ENCODE data around the gene CSNK1A1L. TPM values are rescaled to one million over a fixed set of nuclear protein-coding genes. Genes with fewer than 3 reads are reported as not detected.

Gene CSNK1A1L
- total and polyA plus RNA-seq, 2 of the 13 experiments (the other 11 are each of a cell fraction or from before 2014, with no cell fraction given): not detected

DNA sequence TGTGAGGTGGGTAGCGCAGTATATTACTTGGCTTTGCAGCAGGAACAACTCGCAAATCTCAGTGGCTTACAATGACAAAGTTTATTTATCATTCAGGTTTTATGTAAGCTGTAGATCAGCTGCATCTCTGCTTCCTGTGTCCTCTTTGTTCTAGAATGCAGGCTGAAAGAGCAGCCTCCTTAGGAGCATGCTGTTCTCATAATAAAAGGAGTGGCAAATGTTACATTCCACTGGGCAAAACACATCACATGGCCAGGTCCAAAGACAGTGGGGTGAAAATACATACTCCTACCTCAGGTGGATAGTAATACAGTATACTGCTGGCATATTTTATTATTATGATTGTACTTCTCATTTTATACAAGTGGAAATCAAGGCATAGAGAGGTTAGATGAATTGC is 1.2 kb upstream of the CSNK1A1L start:
- no peak overlapping the region for H3K4me3 ChIP-seq (replicated peaks in 1 of 3; ENCODE audit: insufficient read depth in 1 of 3, low read depth in 2 of 3, low read length in 3 of 3)
- CTCF ChIA-PET (ENCODE audit: low intra/inter-chr PET ratio, low total read pairs): no interaction called here
- no peak overlapping the region for H3K9ac ChIP-seq (ENCODE audit: insufficient read depth, low read depth, low read length)
- H3K4me1 ChIP-seq (ENCODE audit: insufficient read depth, low read length): no peaks in the 10 kb centered on the region
- no peak overlapping the region for H3K4me2 ChIP-seq (ENCODE audit: low read depth, low read length)
- intact Hi-C loops (cut with micrococcal nuclease; ENCODE audit: unreplicated experiment): no loop called here
- H3K36me3 ChIP-seq (replicated peaks in 1 of 2; ENCODE audit: control insufficient read depth in 1 of 2, insufficient read depth in 2 of 2, low read length in 2 of 2): no peaks in the 10 kb centered on the region
- DNase-seq (ENCODE audit: low spot score) (no peak), FAIRE-seq (no peak), ATAC-seq (no peak)
- WGBS (ENCODE audit: low lambda C conversion rate): 13% methylated on average over 2 of the region's 2 CpGs
- H3K9me3 ChIP-seq (ENCODE audit: low read length): no peaks in the 10 kb centered on the region
- POLR2A ChIA-PET: no interaction called here
- H4K20me1 ChIP-seq (ENCODE audit: insufficient read depth, low read length): no peaks in the 10 kb centered on the region
- H2AFZ ChIP-seq (ENCODE audit: low read length): no peak overlapping the region
- peaks cover 5 to 6% of the 10 kb centered on the region in 2 experiments; a peak in 3 of 5 replicates for H3K27me3 ChIP-seq (ENCODE audit: control insufficient read depth in 1 of 2, insufficient read depth in 2 of 2, low read length in 2 of 2)
- H3K27ac ChIP-seq (ENCODE audit: extremely low read length, insufficient read depth, low read length): no peak overlapping the region
- BruUV-seq (replicated peaks): no TSS peak
- in situ Hi-C loops (cut with HindIII; ENCODE audit: extremely low pct_ligation_motif_present, low pct_unique_long_range_greater_than_20kb): loop anchor here (10.0 kb wide), 1 partner anchor 498 kb away; no protein-coding TSS in a partner anchor
- H3K79me2 ChIP-seq (ENCODE audit: insufficient read depth, low read length): no peaks in the 10 kb centered on the region
- TF ChIP-seq ZBTB8A (CRISPR knock-in tag; IDR thresholded peaks at IDR 0.05; ENCODE audit: borderline replicate concordance, low read depth): no peak
- TF ChIP-seq, protein P1, sequence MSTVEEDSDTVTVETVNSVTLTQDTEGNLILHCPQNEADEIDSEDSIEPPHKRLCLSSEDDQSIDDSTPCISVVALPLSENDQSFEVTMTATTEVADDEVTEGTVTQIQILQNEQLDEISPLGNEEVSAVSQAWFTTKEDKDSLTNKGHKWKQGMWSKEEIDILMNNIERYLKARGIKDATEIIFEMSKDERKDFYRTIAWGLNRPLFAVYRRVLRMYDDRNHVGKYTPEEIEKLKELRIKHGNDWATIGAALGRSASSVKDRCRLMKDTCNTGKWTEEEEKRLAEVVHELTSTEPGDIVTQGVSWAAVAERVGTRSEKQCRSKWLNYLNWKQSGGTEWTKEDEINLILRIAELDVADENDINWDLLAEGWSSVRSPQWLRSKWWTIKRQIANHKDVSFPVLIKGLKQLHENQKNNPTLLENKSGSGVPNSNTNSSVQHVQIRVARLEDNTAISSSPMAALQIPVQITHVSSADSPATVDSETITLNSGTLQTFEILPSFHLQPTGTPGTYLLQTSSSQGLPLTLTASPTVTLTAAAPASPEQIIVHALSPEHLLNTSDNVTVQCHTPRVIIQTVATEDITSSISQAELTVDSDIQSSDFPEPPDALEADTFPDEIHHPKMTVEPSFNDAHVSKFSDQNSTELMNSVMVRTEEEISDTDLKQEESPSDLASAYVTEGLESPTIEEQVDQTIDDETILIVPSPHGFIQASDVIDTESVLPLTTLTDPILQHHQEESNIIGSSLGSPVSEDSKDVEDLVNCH (CRISPR knock-in tag; IDR thresholded peaks at IDR 0.05): no peak
- TF ChIP-seq, protein P2, sequence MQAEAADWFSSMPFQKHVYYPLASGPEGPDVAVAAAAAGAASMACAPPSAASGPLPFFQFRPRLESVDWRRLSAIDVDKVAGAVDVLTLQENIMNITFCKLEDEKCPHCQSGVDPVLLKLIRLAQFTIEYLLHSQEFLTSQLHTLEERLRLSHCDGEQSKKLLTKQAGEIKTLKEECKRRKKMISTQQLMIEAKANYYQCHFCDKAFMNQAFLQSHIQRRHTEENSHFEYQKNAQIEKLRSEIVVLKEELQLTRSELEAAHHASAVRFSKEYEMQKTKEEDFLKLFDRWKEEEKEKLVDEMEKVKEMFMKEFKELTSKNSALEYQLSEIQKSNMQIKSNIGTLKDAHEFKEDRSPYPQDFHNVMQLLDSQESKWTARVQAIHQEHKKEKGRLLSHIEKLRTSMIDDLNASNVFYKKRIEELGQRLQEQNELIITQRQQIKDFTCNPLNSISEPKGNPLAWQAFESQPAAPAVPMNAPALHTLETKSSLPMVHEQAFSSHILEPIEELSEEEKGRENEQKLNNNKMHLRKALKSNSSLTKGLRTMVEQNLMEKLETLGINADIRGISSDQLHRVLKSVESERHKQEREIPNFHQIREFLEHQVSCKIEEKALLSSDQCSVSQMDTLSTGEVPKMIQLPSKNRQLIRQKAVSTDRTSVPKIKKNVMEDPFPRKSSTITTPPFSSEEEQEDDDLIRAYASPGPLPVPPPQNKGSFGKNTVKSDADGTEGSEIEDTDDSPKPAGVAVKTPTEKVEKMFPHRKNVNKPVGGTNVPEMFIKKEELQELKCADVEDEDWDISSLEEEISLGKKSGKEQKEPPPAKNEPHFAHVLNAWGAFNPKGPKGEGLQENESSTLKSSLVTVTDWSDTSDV (CRISPR knock-in tag; IDR thresholded peaks at IDR 0.05): no peak
- no peak for TF ChIP-seq FOXJ3 (CRISPR knock-in tag; IDR thresholded peaks at IDR 0.05; ENCODE audit: borderline replicate concordance)
- TF ChIP-seq PCBP1 (IDR thresholded peaks at IDR 0.05; ENCODE audit: borderline replicate concordance, low read depth, low read length): no peak
- TF ChIP-seq BORCS8-MEF2B (CRISPR knock-in tag; IDR thresholded peaks at IDR 0.05): no peak
- TF ChIP-seq ZNF574 (CRISPR knock-in tag; IDR thresholded peaks at IDR 0.05): no peak
- TF ChIP-seq NR0B2 (CRISPR knock-in tag; IDR thresholded peaks at IDR 0.05): no peak
- TF ChIP-seq SALL2 (CRISPR knock-in tag; IDR thresholded peaks at IDR 0.05): no peak
- no peak for TF ChIP-seq ZNF570 (CRISPR knock-in tag; IDR thresholded peaks at IDR 0.05; ENCODE audit: borderline replicate concordance)
- TF ChIP-seq POGZ (CRISPR knock-in tag; IDR thresholded peaks at IDR 0.05): no peak
- TF ChIP-seq ZKSCAN5 (CRISPR knock-in tag; IDR thresholded peaks at IDR 0.05): no peak
- TF ChIP-seq, protein P3, sequence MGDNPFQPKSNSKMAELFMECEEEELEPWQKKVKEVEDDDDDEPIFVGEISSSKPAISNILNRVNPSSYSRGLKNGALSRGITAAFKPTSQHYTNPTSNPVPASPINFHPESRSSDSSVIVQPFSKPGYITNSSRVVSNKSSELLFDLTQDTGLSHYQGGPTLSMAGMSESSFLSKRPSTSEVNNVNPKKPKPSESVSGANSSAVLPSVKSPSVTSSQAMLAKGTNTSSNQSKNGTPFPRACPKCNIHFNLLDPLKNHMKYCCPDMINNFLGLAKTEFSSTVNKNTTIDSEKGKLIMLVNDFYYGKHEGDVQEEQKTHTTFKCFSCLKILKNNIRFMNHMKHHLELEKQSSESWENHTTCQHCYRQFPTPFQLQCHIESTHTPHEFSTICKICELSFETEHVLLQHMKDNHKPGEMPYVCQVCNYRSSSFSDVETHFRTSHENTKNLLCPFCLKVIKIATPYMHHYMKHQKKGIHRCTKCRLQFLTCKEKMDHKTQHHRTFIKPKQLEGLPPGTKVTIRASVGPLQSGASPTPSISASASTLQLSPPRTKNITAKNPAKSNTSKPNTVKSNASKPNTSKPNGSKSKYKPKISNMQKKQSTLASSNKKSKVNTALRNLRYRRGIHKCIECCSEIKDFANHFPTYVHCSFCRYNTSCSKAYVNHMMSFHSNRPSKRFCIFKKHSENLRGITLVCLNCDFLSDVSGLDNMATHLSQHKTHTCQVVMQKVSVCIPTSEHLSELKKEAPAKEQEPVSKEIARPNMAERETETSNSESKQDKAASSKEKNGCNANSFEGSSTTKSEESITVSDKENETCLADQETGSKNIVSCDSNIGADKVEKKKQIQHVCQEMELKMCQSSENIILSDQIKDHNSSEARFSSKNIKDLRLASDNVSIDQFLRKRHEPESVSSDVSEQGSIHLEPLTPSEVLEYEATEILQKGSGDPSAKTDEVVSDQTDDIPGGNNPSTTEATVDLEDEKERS (CRISPR knock-in tag; IDR thresholded peaks at IDR 0.05): no peak
